ENCODE measurements around the gene HS2ST1.

The HS2ST1 gene

GRCh38 chr1:87132284-87132870 lies 217.9 kb downstream of the HS2ST1 start:
- peaks cover 54% of the 10 kb centered on the region for H3K27me3 Mint-ChIP-seq (ENCODE audit: low read depth)
- DNase-seq (ENCODE audit: low spot score) = no peak
- no peaks in the 10 kb centered on the region for H3K9me3 Mint-ChIP-seq
- peak overlapping the region; percentile 79 for H3K4me3 Mint-ChIP-seq
- no peaks in the 10 kb centered on the region for H3K36me3 Mint-ChIP-seq (ENCODE audit: low read depth)
- no peak overlapping the region for H3K27ac Mint-ChIP-seq
- peaks cover 4% of the 10 kb centered on the region for H3K4me1 Mint-ChIP-seq (ENCODE audit: low read depth)

GRCh38 chr1:87134061-87134460 lies 219.6 kb downstream of the HS2ST1 start:
- Mint-ChIP-seq H3K27ac (no peak overlapping the region), H3K4me3 (no peak overlapping the region), H3K36me3 (ENCODE audit: low read depth) (no peaks in the 10 kb centered on the region), H3K27me3 (ENCODE audit: low read depth) (peaks cover 54% of the 10 kb centered on the region), H3K4me1 (ENCODE audit: low read depth) (peaks cover 4% of the 10 kb centered on the region), H3K9me3 (no peaks in the 10 kb centered on the region)
- no peak for DNase-seq (ENCODE audit: low spot score)

DNA sequence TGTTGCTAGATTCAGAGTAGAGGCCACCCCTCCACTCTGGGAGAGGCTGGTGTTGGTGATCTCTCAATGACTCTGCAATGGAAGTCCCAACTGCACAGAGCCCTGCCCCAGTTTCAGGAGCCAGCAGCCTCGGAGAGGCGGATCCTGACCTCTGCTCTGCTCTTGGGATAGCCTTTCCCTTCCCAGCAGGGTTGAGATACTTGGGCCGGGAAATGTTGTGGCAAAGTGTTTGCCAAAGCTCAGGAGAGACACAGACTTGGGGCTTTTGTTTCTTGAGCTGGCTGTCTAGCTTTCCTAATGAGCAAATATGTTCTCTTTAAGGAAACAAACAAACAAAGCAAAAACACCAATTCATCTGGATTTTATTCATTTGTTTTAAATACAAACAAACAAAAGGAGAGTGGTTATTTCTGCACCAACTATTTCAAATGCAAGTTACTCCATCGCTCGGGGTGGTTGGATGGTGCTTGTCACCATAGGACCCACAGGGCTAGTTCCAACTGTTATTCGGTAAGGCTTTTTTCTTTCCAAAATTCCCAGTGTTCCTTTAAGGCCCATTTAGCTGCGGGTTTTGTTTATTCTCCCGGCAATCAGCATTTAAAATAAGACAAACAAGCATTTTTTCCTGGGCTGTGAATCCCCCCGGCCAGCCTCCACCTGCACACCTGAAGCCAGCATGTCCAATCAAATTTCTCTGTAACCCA lies 220.3 kb downstream of the HS2ST1 start:
- Mint-ChIP-seq H3K4me3 (no peak overlapping the region), H3K4me1 (ENCODE audit: low read depth) (peaks cover 4% of the 10 kb centered on the region), H3K36me3 (ENCODE audit: low read depth) (no peaks in the 10 kb centered on the region), H3K9me3 (no peaks in the 10 kb centered on the region), H3K27me3 (ENCODE audit: low read depth) (peaks cover 51% of the 10 kb centered on the region), H3K27ac (no peak overlapping the region)
- DNase-seq (ENCODE audit: low spot score) = no peak

GRCh38 chr1:87135329-87135712 lies 220.9 kb downstream of the HS2ST1 start:
- Mint-ChIP-seq H3K27ac (no peak overlapping the region), H3K4me3 (no peak overlapping the region), H3K9me3 (no peaks in the 10 kb centered on the region), H3K36me3 (ENCODE audit: low read depth) (no peaks in the 10 kb centered on the region), H3K4me1 (ENCODE audit: low read depth) (peaks cover 4% of the 10 kb centered on the region), H3K27me3 (ENCODE audit: low read depth) (peaks cover 48% of the 10 kb centered on the region)
- DNase-seq (ENCODE audit: low spot score) = no peak

DNA sequence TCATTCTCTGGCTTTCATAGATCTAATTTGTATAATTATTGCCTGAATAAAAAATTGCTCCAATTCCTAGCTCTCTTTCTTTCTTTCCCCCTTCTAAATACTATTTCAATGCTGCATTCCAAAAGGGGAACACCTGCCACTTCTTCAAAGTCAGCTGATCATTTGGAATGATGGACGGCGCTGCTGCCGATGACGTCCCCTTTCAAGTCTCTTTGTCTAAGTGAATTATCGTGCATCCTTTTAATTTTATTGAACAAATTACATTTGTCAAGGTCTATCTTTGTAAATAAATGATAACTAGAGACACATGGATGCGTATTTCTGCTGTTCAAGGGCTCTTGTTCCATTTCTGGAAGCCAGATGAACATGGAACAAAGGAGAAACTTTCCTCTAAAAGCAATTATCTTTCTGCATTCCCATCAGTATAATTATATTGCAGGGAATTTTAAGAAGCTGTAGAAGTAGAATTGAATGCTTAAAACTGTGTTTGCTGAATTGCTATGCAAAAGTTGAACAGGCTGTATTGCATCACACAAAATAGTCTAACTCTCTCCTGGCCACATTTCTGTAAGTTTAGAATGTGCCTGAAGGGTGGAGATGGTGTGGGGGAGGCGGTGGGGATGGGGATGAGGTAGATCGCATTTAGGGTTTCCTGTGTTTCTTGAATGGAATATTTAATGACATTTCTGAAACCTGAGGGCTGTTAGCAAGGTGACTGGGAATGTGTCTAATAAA lies 222.3 kb downstream of the HS2ST1 start:
- H3K27me3 Mint-ChIP-seq (ENCODE audit: low read depth) = peaks cover 41% of the 10 kb centered on the region
- no peak for DNase-seq (ENCODE audit: low spot score)
- H3K4me3 Mint-ChIP-seq = no peak overlapping the region
- no peaks in the 10 kb centered on the region for H3K9me3 Mint-ChIP-seq
- peaks cover under 1% of the 10 kb centered on the region for H3K4me1 Mint-ChIP-seq (ENCODE audit: low read depth)
- no peaks in the 10 kb centered on the region for H3K36me3 Mint-ChIP-seq (ENCODE audit: low read depth)
- H3K27ac Mint-ChIP-seq = no peak overlapping the region

DNA sequence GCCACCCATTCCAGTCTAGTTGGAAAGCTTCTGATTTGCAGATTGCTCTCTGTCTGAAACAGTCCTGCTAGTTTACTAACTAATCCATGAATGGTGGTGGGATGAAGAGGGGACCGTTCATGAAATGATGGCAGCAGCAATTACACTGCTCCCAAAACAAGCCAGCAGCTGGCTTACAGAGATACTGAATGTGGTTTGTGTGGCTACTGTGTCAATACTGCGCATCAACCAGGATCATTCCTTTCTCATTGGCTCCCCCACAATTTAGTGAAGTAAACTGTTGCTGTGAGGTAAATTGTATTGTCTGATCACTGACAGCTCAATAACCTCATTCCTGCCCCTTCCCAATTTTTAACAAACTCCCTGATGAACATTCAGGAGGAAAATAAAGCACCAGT lies 222.9 kb downstream of the HS2ST1 start:
- no peak overlapping the region for H3K4me3 Mint-ChIP-seq
- H3K36me3 Mint-ChIP-seq (ENCODE audit: low read depth) = no peaks in the 10 kb centered on the region
- H3K27ac Mint-ChIP-seq = no peak overlapping the region
- no peak for DNase-seq (ENCODE audit: low spot score)
- no peaks in the 10 kb centered on the region for H3K9me3 Mint-ChIP-seq
- peaks cover 38% of the 10 kb centered on the region for H3K27me3 Mint-ChIP-seq (ENCODE audit: low read depth)
- no peaks in the 10 kb centered on the region for H3K4me1 Mint-ChIP-seq (ENCODE audit: low read depth)

DNA sequence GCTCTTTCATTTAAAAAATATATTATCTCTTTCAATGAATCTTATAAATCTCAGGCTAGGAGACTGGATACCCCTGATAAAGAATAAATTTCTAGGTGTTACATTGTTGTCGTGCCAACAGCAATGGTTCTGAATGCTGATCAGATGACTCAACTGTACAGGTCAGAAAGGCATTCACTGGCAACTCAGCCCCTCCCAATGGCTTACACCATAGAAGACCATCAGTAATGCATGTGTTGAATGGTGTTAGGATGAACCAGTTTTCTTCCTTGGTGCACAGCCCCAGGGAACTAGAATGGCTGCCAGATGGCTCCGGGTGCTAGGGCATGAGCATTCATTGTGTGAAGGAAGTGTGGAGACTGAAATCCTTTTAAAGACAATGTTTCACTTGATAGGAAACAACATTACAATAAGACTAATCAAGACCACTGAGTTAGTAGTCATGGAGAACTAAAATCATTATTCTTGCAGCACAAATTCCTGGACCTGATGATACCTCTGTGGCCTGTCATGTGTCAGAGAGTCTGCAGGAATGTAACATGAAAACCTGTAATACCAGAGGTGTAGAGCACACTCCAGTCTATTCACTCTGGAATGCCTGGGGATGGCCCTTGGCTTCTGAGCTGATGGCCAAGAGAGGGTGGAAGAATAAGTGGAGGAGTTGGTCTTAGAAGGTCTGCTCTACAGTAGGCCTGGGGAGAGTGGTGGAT lies 226.6 kb downstream of the HS2ST1 start:
- Mint-ChIP-seq H3K27ac (no peak overlapping the region), H3K4me1 (ENCODE audit: low read depth) (no peaks in the 10 kb centered on the region), H3K27me3 (ENCODE audit: low read depth) (peaks cover 13% of the 10 kb centered on the region), H3K36me3 (ENCODE audit: low read depth) (no peaks in the 10 kb centered on the region), H3K4me3 (no peak overlapping the region), H3K9me3 (no peaks in the 10 kb centered on the region)
- no peak for DNase-seq (ENCODE audit: low spot score)

DNA sequence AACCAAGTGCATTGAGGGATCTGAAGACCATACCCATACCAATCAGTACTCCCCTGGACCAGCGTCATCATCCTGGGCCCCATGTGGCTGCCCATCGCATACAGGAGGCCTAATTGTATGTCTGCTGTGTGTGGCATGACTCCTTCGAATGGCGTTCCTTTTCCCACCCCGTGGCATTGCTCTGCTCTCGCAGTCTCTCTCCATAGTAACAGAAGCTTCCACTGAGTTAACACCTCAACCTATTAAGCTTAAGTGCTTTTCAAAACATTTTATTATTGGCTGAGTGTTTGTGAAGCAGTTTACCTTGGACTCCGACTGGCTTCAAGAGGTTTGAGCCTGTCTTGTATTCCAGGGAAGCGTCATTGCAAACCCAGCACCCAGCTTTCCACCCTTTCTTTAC lies 227.1 kb downstream of the HS2ST1 start:
- peaks cover 15% of the 10 kb centered on the region for H3K27me3 Mint-ChIP-seq (ENCODE audit: low read depth)
- no peak for DNase-seq (ENCODE audit: low spot score)
- no peak overlapping the region for H3K4me3 Mint-ChIP-seq
- no peaks in the 10 kb centered on the region for H3K9me3 Mint-ChIP-seq
- H3K4me1 Mint-ChIP-seq (ENCODE audit: low read depth) = no peaks in the 10 kb centered on the region
- H3K36me3 Mint-ChIP-seq (ENCODE audit: low read depth) = no peaks in the 10 kb centered on the region
- H3K27ac Mint-ChIP-seq = no peak overlapping the region

DNA sequence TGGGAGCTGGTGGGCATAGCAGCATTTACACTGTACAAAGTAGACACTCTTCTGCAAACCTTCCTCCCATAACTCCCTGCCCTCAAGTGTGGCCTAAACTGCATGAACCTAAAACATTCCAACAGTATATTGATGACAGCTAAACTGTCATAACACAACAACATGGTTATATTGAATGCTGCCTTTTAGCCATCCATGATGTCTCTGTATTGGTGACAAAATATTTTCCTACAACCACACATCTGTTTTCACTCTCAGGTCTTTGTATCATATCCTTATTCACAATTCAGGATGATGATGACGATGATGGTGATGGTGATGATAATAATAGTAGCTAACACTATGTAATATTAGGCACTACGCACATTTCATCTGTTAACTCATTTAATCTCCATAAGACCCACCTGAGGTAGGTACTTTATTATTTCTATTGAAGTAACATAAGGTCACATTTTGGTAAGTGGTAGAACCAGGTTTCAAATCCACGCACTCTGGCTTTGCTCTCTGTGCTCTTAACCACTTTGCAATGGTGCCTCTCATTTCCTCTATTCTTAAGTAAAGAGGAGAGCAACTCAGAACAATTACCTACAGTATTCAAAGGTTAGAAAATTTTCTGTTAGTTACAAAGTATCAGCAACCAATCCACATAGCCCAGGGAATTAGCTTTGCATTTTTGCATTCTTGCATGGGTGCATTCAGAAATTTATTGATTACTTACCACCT lies 229.1 kb downstream of the HS2ST1 start:
- no peaks in the 10 kb centered on the region for H3K9me3 Mint-ChIP-seq
- no peaks in the 10 kb centered on the region for H3K4me1 Mint-ChIP-seq (ENCODE audit: low read depth)
- H3K27me3 Mint-ChIP-seq (ENCODE audit: low read depth) = peaks cover 18% of the 10 kb centered on the region
- H3K4me3 Mint-ChIP-seq = no peak overlapping the region
- no peak overlapping the region for H3K27ac Mint-ChIP-seq
- H3K36me3 Mint-ChIP-seq (ENCODE audit: low read depth) = no peaks in the 10 kb centered on the region
- DNase-seq (ENCODE audit: low spot score) = no peak

DNA sequence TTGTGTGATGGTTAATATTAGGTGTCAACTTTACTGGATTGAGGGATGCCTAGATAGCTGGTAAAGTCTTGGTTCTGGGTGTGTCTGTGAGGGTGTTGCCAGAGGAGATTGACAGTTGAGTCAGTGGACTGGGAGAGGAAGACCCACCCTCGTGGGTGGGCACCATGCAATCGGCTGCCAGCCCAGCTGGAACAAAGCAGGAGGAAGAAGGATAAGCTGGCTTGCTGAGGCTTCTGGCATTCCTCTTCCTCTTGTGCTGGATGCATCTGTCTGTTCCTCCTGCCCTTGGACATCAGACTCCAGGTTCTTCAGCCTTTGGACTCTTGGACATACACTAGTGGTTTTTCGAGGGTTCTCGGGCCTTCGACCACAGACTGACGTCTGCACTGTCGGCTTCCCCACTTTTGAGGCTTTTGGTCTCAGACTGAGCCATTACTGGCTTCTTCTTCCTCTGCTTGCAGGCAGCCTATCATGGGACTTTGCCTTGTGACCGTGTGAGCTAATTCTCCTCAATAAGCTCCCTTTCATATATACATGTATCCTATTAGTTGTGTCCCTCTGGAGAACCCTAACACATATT lies 230.0 kb downstream of the HS2ST1 start:
- no peaks in the 10 kb centered on the region for H3K36me3 Mint-ChIP-seq (ENCODE audit: low read depth)
- H3K9me3 Mint-ChIP-seq = no peaks in the 10 kb centered on the region
- no peak overlapping the region for H3K27ac Mint-ChIP-seq
- DNase-seq (ENCODE audit: low spot score) = no peak
- H3K4me1 Mint-ChIP-seq (ENCODE audit: low read depth) = no peaks in the 10 kb centered on the region
- H3K4me3 Mint-ChIP-seq = no peak overlapping the region
- H3K27me3 Mint-ChIP-seq (ENCODE audit: low read depth) = peaks cover 25% of the 10 kb centered on the region

GRCh38 chr1:87144981-87145380 lies 230.5 kb downstream of the HS2ST1 start:
- H3K27ac Mint-ChIP-seq = no peak overlapping the region
- no peak for DNase-seq (ENCODE audit: low spot score)
- no peak overlapping the region for H3K4me3 Mint-ChIP-seq
- no peaks in the 10 kb centered on the region for H3K9me3 Mint-ChIP-seq
- no peaks in the 10 kb centered on the region for H3K36me3 Mint-ChIP-seq (ENCODE audit: low read depth)
- no peaks in the 10 kb centered on the region for H3K4me1 Mint-ChIP-seq (ENCODE audit: low read depth)
- H3K27me3 Mint-ChIP-seq (ENCODE audit: low read depth) = peaks cover 29% of the 10 kb centered on the region

- Mint-ChIP-seq H3K9me3 (no peaks in the 10 kb centered on the region), H3K4me1 (ENCODE audit: low read depth) (peaks cover 4% of the 10 kb centered on the region), H3K36me3 (ENCODE audit: low read depth) (no peaks in the 10 kb centered on the region), H3K27me3 (ENCODE audit: low read depth) (peaks cover 32% of the 10 kb centered on the region), H3K4me3 (no peak overlapping the region), H3K27ac (no peak overlapping the region)
- no peak for DNase-seq (ENCODE audit: low spot score)
Observed at GRCh38 chr1:87146538-87146937, 232.1 kb downstream of the HS2ST1 start.

DNA sequence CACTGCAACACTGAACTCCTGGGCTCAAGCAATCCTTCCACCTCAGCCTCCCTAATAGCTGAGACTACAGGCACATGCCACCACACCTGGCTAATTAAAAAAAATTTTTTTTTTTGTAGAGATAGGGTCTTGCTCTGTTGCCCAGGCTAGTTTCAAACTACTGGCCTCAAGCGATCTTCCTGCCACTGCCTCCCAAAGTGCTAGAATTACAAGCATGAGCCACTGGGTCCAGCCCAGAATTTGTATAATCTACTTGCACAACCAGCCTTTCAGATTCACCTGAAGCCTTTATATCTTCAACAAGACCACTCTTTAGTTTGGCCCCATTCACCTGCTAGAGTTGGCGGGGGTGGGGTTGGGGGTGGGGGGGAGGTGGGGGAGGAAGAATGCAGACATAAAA lies 232.6 kb downstream of the HS2ST1 start:
- DNase-seq (ENCODE audit: low spot score) = no peak
- H3K27me3 Mint-ChIP-seq (ENCODE audit: low read depth) = peaks cover 37% of the 10 kb centered on the region
- H3K36me3 Mint-ChIP-seq (ENCODE audit: low read depth) = no peaks in the 10 kb centered on the region
- peaks cover 8% of the 10 kb centered on the region for H3K4me1 Mint-ChIP-seq (ENCODE audit: low read depth)
- no peak overlapping the region for H3K4me3 Mint-ChIP-seq
- H3K9me3 Mint-ChIP-seq = no peaks in the 10 kb centered on the region
- H3K27ac Mint-ChIP-seq = no peak overlapping the region

Data from T-helper 2 cell treated with Interferon-gamma antibody and Interleukin-4, amounts not matched to agents 5 μg/mL and 100 μg/mL, for 36 hours (primary cell).